HG02973 (cell line): ENCODE data around the gene CNTN5.

Experiments used
- ATAC-seq: cut with Tn5 transposase; IDR thresholded peaks from one replicate; pipeline ENCODE4 v1.9.1; 2021; ENCODE audit warnings: moderate library complexity; ENCODE audit not compliant: unreplicated experiment

CNTN5 gene

GRCh38 chr11:99887481-99887880, 866.7 kb downstream of the CNTN5 start:
- ATAC-seq: no peak

- no peak for ATAC-seq
Observed at GRCh38 chr11:99893811-99894210, 873.1 kb downstream of the CNTN5 start.

GRCh38 chr11:99901175-99901574, 880.4 kb downstream of the CNTN5 start:
- ATAC-seq: no peak

- no peak for ATAC-seq
Observed at GRCh38 chr11:99911116-99911515, 890.4 kb downstream of the CNTN5 start.

- ATAC-seq: no peak
Observed at GRCh38 chr11:99916078-99916477, 895.3 kb downstream of the CNTN5 start.

GRCh38 chr11:99918761-99919160, 898.0 kb downstream of the CNTN5 start:
- ATAC-seq: no peak

- ATAC-seq: no peak
Observed at GRCh38 chr11:99920956-99921355, 900.2 kb downstream of the CNTN5 start.

- no peak for ATAC-seq
Observed at GRCh38 chr11:99925968-99926367, 905.2 kb downstream of the CNTN5 start.

- no peak for ATAC-seq
Observed at GRCh38 chr11:99932684-99933083, 911.9 kb downstream of the CNTN5 start.

- no peak for ATAC-seq
Observed at GRCh38 chr11:99934008-99934407, 913.3 kb downstream of the CNTN5 start.

- ATAC-seq: no peak
Observed at GRCh38 chr11:99937330-99937729, 916.6 kb downstream of the CNTN5 start.

- ATAC-seq: no peak
Observed at GRCh38 chr11:99952816-99953215, 932.1 kb downstream of the CNTN5 start.

- ATAC-seq: no peak
Observed at GRCh38 chr11:99960536-99960935, 939.8 kb downstream of the CNTN5 start.

- ATAC-seq: no peak
Observed at GRCh38 chr11:99968336-99968735, 947.6 kb downstream of the CNTN5 start.

GRCh38 chr11:99973993-99974392, 953.2 kb downstream of the CNTN5 start:
- ATAC-seq: no peak

- no peak for ATAC-seq
Observed at GRCh38 chr11:99979042-99979441, 958.3 kb downstream of the CNTN5 start.

GRCh38 chr11:99987821-99988470, 967.2 kb downstream of the CNTN5 start:
- ATAC-seq: no peak

- ATAC-seq: no peak
Observed at GRCh38 chr11:99988471-99988837, 967.7 kb downstream of the CNTN5 start.

- ATAC-seq: no peak
Observed at GRCh38 chr11:100003985-100004384, 983.2 kb downstream of the CNTN5 start.

- no peak for ATAC-seq
Observed at GRCh38 chr11:100004541-100004940, 983.8 kb downstream of the CNTN5 start.

GRCh38 chr11:100008417-100008816, 987.7 kb downstream of the CNTN5 start:
- no peak for ATAC-seq

- ATAC-seq: no peak
Observed at GRCh38 chr11:100009728-100010127, 989.0 kb downstream of the CNTN5 start.

GRCh38 chr11:100010393-100010792, 989.6 kb downstream of the CNTN5 start:
- no peak for ATAC-seq
